NAMALWA (cell line): ENCODE results near the gene ATF7IP.
"Not testable (repeated sequence)": the region's sequence is repeated elsewhere in the genome, so short reads cannot be mapped to it uniquely, and the experiment has no call there.

Source experiments
- DNase-seq: peaks from one replicate; pipeline ENCODE4 v3.0.0-alpha.2; 2015; ENCODE audit warnings: low spot score

The ATF7IP gene, protein sequence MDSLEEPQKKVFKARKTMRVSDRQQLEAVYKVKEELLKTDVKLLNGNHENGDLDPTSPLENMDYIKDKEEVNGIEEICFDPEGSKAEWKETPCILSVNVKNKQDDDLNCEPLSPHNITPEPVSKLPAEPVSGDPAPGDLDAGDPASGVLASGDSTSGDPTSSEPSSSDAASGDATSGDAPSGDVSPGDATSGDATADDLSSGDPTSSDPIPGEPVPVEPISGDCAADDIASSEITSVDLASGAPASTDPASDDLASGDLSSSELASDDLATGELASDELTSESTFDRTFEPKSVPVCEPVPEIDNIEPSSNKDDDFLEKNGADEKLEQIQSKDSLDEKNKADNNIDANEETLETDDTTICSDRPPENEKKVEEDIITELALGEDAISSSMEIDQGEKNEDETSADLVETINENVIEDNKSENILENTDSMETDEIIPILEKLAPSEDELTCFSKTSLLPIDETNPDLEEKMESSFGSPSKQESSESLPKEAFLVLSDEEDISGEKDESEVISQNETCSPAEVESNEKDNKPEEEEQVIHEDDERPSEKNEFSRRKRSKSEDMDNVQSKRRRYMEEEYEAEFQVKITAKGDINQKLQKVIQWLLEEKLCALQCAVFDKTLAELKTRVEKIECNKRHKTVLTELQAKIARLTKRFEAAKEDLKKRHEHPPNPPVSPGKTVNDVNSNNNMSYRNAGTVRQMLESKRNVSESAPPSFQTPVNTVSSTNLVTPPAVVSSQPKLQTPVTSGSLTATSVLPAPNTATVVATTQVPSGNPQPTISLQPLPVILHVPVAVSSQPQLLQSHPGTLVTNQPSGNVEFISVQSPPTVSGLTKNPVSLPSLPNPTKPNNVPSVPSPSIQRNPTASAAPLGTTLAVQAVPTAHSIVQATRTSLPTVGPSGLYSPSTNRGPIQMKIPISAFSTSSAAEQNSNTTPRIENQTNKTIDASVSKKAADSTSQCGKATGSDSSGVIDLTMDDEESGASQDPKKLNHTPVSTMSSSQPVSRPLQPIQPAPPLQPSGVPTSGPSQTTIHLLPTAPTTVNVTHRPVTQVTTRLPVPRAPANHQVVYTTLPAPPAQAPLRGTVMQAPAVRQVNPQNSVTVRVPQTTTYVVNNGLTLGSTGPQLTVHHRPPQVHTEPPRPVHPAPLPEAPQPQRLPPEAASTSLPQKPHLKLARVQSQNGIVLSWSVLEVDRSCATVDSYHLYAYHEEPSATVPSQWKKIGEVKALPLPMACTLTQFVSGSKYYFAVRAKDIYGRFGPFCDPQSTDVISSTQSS

DNA sequence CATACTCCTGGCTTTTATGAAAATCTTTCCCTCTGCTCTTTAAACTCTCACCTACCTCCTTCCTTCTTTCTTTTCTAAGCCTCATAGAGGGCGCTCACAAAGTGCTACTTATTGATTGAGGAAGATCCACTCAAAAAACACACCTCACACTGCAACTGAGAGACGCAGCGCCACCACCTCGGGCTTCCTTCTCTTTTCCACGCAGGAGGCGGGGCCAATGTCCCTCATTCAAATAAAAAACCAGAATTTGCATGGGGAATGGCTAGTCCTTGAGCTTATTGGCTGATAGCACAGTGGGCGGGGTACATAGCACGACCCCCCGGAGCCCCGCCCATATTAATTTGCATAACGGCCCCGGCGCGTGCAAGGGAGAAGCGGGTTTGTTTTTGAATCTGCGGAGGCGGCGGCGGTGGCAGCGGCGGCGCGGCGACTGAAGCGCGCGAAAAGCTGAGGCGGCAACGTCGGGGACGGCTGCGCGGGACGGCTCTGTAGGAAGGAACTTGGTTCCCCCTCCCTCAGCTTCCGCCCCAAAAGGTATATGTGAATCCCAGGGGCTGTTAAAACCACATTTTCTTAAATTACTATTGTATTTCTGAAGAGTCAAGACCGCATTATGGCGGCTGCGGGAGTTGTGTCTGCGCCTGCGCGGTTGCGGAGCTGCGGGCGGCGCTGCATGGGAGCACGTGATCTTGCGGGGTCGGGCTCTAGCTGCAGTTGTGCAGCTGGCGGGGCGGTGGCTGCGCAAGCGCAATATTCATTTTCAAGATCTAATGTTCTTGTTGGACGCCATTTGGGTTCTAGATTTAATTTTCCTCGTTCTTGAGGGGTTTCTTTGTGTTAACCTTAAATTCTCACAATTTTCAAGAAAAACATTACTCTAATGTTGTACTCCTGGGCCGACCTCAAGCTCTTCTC, at the start of gene ATF7IP:
Gene ATF7IP, plus strand, starts transcription at position 389 of the 915 bp plus-strand sequence. CDS start 58,234 bp downstream, outside the sequence.
- DNase-seq = peak; percentile 99

DNA sequence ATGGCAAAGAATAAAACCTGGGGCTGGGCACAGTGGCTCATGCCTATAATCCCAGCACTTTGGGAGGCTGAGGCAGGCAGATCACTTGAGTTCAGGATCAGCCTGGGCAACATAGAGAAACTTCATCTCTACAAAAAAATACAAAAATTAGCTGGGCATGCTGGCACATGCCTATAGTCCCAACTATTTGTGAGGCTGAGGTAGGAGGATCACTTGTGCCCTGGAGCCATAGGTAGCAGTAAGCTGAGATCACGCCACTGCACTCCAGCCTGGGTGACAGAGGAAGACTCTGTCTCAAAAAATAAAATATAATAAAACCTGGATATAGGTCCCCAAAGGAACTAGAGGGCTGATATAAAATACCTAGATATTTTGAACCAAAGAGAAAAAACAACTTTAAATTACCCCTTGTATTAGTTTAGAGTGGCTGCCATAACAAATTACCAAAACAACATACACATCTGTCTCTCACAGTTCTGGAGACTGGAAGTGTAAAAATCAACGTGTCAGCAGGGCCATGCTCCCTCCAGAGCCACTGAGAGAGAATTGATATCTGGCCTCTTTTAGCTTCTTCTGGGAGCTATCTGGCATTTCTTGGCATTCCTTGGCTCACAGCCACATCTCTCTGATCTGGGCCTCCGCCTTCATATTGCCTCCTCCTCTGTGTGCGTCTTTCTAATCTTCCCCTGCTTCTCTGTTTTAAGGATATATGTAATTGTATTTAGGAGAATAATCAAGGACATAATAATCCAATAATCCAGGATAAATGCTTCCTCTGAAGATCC, 47.9 kb upstream of the ATF7IP start:
- no peak for DNase-seq

DNA sequence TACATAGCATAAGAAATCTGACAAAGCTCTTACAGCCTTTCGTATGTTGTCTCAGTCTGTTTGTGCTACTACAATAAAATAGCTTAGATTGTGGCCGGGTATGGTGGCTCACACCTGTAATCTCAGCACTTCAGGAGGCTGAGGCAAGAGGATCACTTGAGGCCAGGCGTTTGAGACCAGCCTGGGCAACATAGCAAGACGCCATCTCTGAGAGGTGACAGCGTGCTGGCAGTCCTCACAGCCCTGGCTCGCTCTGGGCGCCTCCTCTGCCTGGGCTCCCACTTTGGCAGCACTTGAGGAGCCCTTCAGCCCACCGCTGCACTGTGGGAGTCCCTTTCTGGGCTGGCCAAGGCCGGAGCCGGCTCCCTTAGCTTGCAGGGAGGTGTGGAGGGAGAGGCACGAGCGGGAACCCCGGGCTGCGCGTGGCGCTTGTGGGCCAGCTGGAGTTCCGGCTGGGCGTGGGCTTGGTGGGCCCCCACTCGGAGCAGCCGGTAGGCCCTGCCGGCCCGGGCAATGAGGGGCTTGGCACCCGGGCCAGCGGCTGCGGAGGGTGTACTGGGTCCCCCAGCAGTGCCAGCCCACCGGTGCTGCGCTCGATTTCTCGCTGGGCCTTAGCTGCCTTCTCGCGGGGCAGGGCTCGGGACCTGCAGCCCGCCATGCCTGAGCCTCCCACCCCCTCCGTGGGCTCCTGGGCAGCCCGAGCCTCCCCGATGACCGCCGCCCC, 45.6 kb upstream of the ATF7IP start:
- DNase-seq = not testable (repeated sequence)

DNA sequence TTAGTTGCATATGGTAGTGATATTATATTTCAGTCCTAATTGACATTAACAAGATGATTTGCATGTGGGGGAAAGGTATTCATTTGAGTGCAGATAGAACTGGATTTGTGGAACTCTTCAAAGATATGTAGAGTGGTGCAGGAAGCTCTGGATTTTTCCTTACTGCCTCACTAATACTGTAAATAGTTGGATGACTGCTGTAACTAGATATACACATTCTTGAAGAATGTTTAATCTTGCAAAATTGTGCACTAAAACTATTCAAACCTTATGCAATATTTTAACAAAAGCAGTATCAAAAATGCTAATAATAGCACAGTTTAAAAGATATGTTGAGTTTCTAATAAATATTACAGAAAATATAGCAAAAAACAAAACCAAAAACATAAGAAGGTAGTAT, 43.1 kb upstream of the ATF7IP start:
- DNase-seq = no peak

DNA sequence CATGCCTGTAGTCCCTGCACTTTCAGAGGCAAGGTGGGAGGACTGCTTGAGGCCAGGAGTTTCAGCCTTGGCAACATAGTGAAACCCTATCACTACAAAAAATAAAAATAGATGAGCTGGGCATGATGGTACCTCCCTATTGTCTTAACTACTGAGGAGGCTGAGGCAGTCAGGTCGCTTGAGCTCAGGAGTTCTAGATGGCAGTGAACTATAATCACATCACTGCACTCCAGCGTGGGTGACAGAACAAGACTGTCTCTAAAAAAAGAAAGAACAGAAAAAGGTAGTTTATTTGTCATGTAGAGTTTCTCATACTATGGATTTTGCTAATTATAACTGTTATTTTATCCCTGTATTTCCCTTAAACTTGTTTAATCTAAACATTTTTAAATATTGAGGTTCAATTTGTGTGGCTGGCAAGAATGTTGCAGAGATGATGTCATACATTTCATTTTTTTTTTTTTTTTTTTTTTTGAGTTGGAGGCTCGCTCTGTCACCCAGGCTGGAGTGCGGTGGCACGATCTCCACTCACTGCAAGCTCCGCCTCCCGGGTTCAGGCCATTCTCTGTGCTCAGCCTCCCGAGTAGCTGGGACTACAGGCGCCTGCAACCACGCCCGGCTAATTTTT, 39.7 kb upstream of the ATF7IP start:
- no peak for DNase-seq

DNA sequence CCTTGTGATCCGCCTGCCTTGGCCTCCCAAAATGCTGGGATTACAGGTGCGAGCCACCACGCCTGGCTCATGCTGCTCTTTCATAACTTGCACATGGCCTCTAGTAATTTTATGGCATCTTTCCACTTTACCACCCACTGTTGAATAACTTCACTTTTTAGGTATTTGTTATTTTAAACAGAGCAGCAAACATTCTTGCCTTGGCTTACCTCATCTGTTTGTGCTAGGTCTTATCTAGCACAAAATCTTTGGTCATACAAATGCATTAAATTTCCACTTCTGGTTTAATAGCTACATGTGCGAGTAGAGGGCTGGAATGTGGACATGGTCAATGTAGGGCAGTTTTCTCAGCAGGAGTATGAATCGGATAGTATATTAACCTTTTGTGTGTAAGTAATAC, 38.8 kb upstream of the ATF7IP start:
- DNase-seq = no peak

DNA sequence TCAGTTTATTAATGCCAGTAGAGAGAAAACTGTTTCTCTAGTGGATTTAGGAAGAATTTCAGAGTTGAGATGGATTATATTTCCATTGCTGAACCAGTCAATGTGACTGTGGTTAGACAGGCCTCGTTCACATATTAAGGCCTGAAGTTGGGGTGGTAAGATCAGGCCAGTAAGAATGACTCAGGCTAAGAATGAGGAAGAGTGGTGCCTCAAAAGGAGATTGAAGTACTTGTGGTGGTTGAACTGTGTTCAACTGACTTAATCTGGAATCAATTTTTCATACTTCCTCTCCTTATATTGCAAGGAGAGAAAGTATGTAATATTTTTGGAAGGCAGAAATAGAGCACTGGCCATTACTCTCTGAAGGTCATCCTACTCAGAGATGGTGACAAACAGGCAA, 37.8 kb upstream of the ATF7IP start:
- no peak for DNase-seq

DNA sequence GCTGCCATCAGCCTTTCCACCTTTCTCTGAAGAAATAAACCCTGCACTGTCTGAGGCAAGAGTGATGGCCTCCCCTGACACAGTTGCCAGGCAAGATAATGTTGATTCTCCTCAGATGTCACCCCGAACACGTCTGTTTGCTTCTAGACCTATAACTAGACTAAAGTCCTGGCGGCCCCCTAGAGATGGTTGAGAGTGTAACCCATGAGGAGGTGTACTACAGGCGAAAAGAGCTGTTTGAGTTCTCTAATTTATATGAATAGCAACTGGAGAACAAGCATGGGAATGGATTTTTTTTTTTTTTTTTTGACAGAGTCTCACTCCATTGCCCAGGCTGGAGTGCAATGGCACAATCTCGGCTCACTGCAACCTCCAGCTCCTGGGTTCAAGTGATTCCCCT, 33.0 kb upstream of the ATF7IP start:
- no peak for DNase-seq

DNA sequence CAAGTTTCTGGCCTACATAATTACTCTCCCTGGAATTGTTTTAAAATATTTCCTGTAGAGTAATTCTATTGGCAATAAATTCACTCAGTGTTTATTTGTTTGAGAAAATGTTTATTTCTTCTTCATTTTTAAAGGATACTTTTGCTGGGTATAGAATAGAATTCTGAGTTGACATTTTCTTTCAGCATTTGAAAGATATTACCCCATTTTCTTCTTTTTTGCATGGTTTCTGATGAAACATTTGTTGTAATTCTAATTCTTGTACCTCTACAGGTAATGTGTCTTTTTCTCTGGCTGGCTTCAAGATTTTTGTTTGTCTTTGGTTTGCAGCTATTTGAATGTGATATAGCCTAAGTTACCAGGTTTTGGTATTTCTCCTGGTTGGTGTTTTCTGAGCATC, 25.1 kb upstream of the ATF7IP start:
- DNase-seq = no peak

DNA sequence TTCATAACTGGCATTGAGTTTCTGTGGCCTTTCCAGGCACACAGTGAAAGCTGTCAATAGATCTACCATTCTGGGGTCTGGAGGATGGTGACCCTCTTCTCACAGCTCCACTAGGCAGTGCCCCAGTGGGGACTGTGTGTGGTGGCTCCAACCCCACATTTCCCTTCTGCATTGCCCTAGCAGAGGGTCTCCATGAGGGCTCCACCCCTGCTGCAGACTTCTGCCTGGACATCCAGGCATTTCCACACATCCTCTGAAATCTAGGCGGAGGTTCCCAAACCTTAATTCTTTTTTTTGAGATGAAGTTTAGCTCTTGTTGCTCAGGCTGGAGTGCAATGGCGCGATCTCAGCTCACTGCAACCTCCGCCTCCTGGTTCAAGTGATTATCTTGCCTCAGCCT, 14.0 kb upstream of the ATF7IP start:
- DNase-seq = not testable (repeated sequence)

DNA sequence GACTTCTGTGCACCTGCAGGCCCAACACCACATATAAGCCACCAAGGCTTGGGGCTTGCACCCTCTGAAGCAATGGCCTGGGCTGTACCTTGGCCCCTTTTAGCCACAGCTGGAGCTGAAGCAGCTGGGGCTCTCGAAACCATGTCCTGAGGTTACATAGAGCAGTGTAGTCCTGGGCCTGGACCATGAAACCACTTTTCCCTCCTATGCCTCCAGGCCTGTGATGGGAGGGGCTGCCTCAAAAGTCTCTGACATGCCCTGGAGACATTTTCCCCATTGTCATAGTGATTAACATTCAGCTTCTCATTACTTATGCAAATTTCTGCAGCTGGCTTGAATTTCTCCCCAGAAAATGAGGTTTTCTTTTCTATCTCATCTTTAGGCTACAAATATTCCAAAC, 13.4 kb upstream of the ATF7IP start:
- DNase-seq = not testable (repeated sequence)

DNA sequence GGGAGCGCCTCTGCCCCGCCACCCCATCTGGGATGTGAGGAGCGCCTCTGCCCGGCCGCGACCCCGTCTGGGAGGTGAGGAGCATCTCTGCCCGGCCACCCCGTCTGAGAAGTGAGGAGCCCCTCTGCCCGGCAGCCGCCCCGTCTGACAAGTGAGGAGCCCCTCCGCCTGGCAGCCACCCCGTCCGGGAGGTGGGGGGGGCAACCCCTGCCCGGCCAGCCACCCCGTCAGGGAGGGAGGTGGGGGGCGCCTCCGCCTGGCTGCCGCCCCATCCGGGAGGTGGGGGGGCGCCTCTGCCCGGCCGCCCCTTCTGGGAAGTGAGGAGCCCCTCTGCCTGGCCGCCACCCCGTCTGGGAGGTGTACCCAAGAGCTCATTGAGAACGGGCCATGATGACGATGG, 10.8 kb upstream of the ATF7IP start:
- not testable (repeated sequence) for DNase-seq

DNA sequence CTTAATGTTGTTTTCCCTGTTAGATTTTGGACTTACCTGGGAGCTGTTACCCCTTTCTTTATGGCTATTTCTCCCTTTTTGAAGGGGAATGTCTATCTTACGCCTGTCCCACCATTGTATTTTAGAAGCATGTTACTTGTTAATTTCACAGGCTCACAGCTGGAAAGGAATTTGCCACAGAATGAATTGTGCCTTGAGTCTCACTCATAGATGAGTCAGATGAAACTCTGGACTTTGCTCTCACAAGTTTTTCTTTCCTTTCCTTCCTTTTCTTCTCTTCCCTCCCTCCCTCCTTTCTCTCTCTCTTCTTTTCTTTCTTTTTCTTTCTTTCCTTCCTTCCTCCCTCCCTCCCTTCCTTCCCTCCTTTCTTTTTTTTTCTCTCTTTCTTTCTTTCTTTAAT, 9.3 kb upstream of the ATF7IP start:
- no peak for DNase-seq

DNA sequence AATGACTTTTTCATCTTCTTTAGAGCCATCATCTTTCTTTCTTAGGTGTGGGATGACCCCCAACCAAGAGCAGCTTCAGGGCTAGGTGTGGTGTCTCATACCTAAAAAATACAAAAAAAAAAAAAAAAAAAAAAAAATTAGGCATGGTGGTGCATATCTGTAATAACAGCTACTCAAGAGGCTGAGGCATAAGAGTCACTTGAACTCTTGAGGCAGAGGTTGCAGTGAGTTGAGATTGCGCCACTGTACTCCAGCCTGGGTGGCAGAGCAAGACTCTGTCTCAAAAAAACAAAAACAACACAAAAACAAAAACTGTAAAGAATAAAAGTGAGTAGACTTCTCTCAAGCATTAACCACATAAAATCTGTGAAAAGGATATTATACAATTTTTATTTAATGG, 8.0 kb upstream of the ATF7IP start:
- no peak for DNase-seq

DNA sequence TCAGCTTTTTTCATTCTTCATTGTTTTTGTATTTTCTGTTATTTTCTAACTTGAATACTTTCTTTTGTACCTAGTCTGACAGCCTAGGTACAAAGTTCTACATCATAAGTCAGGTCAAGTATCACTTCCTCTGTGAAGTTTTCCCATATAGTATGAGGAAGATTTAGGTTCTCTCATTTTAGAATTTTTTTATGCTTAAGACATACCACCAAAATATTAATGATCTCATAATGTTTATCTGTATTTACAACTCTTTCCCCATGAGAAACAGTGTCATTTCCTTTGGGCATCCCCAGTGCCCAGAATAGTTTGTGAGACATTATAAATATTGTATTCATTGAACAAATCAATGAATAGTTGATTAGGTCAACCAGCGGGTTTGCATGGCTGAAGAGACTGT, 3.1 kb upstream of the ATF7IP start:
- DNase-seq = no peak

DNA sequence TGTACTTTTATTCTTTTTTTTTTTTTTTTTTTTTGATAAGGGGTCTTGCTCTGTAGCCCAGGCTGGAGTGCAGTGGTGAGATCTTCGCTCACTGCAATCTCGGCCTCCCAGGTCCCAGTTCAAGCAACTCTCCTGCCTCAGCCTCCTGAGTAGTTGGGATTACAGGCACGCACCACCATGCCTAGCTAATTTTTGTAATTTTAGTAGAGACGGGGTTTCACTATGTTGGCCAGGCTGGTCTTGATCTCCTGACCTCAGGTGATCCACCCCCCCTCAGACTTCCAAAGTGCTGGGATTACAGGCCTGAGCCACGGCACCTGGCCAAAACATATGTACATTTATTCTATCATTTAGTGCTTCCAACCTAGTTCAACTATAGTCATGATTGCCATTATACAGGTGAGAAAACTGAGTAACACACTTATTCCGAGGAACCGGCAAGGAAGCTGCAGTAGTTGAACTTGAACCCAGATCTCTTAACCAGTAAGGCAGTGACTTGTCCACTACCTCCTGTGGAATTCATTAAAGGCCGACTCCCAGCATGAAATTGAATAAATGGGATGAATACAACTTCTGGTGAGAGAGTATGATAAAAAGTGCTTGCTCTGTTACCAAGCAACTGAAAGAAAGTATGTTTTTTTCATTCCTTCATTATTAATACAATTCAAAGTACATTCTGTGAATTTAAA, 755 bp upstream of the ATF7IP start:
- no peak for DNase-seq

DNA sequence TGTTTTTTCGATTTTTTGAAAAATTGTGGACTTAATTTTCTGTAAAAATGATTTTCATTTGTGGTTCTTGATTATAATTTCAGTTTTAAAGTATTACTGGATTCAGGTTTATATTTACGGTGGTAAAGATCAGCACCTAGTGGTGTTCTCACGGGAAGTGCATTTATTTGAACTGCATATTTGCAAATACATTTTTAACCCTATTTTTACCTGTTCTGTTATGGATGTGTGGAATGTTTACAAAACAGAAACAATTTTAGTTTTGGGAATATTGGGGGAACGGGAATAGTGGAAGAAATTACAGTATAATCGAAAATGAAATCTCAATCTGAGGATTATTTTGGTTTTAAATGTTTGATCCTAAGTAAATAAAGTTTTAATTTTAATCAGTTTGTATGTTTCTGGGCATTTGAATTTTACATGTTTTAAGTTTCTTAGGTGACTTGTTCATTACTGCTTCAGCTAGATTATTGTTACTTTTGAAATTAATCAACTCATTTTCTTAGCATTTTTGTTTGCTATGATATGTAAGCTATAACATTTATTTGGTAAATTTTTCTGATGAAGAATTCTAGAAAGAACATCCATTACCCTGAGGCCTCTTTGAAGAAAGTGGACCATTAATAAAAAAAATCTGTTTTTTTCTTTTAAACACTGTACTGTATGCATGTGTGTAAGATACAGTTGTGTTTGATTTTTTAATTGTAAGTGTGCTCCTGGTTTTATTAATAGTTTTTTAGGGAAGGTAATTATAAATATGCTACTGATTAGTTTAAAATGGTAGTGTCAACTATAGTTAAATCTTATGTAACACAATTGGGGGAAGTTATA, 942 bp downstream of the ATF7IP start:
- peak; percentile 70 for DNase-seq
